T follicular helper cell (primary cell): ENCODE measurements around the gene SLC25A4.

ENCODE experiments used
- DNase-seq: peaks from one replicate; pipeline ENCODE4 v3.0.0-alpha.2; 2020; ENCODE audit warnings: low read depth

SLC25A4 gene

GRCh38 chr4:185120631-185120946 lies 22.5 kb upstream of the SLC25A4 start:
- no peak for DNase-seq

- no peak for DNase-seq
These were observed 20.3 kb upstream of the SLC25A4 start for GRCh38 chr4:185122681-185123345.

GRCh38 chr4:185124006-185124405 lies 19.1 kb upstream of the SLC25A4 start:
- DNase-seq: no peak

GRCh38 chr4:185127021-185127925 lies 15.8 kb upstream of the SLC25A4 start:
- DNase-seq: no peak

- no peak for DNase-seq
These were observed 14.6 kb upstream of the SLC25A4 start for GRCh38 chr4:185128272-185129119.

- DNase-seq: no peak
These were observed 8.7 kb upstream of the SLC25A4 start for GRCh38 chr4:185134307-185134869.

GRCh38 chr4:185137233-185137925 lies 5.7 kb upstream of the SLC25A4 start:
- no peak for DNase-seq

- no peak for DNase-seq
These were observed 4.9 kb upstream of the SLC25A4 start for GRCh38 chr4:185138161-185138560.

- DNase-seq: no peak
These were observed 3.3 kb upstream of the SLC25A4 start for GRCh38 chr4:185139736-185140135.

GRCh38 chr4:185141777-185142176 lies 1.3 kb upstream of the SLC25A4 start:
- no peak for DNase-seq

GRCh38 chr4:185142564-185142911 lies 528 bp upstream of the SLC25A4 start:
- DNase-seq: no peak

- DNase-seq: no peak
These were observed 519 bp downstream of the SLC25A4 start for GRCh38 chr4:185143601-185143969.

GRCh38 chr4:185144601-185145240 lies 1.7 kb downstream of the SLC25A4 start:
- no peak for DNase-seq

GRCh38 chr4:185145572-185145971 lies 2.5 kb downstream of the SLC25A4 start:
- DNase-seq: no peak

- DNase-seq: no peak
These were observed 6.3 kb downstream of the SLC25A4 start for GRCh38 chr4:185149392-185149791.

GRCh38 chr4:185151296-185151695 lies 8.2 kb downstream of the SLC25A4 start:
- DNase-seq: no peak

GRCh38 chr4:185165605-185166063 lies 22.6 kb downstream of the SLC25A4 start:
- no peak for DNase-seq

GRCh38 chr4:185167234-185167633 lies 24.2 kb downstream of the SLC25A4 start:
- DNase-seq: no peak

- no peak for DNase-seq
These were observed 28.5 kb downstream of the SLC25A4 start for GRCh38 chr4:185171373-185172071.

GRCh38 chr4:185179488-185179887 lies 36.4 kb downstream of the SLC25A4 start:
- DNase-seq: no peak
